AG04449 (cell line): Measurements from ENCODE around the gene COQ5.

Source experiments
- CTCF ChIA-PET: fragments of 350-600 bp; formaldehyde crosslinking; extraction: SDS; loops from one replicate; lab custom pipeline; 2021; ENCODE audit warnings: antibody characterized with exemption; lab: Yijun Ruan, JAX
- POLR2A ChIA-PET: fragments of 400-600, 350-600 bp; formaldehyde crosslinking; extraction: SDS; loops from one replicate; lab custom pipeline; 2020; ENCODE audit warnings: antibody characterized with exemption, inconsistent platforms; lab: Yijun Ruan, JAX
- DNase-seq: peaks from one replicate; pipeline ENCODE4 v3.0.0-alpha.2; 2010; ENCODE audit warnings: low read depth, low spot score
- H3K4me3 ChIP-seq: 2 replicates; pipeline ENCODE4 v1.5.1; 2011; ENCODE audit warnings: low read depth, mild to moderate bottlenecking, control low read depth, low read length
- TF ChIP-seq, protein P1 (sequence below): IDR thresholded peaks from one replicate; pipeline ENCODE4 v1.5.1; 2011; ENCODE audit warnings: mild to moderate bottlenecking, moderate library complexity, low read length, control low read depth, inconsistent platforms; ENCODE audit not compliant: insufficient read depth; ENCODE audit errors: missing control alignments

COQ5 gene

DNA sequence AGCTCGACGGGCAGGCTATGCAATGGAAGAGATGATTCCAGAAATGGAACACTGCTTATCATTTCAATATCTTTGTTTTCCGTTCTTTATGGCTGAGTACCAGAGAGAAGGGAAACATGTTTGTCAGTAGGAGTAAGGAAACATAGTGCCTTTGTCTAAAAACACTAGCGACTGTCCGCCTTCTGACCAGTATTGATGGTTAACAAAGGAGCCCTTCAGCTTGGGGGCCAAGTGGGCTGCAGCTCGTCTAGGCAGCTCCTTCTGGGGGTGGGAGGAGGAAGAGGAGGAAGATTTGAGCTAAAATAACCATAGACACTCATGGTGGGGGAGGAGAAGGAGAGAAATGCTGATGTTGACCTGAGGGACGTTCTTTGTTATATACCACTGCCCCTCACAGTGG is 15.0 kb downstream of the COQ5 start:
- no peak for DNase-seq
- TF ChIP-seq, protein P1, sequence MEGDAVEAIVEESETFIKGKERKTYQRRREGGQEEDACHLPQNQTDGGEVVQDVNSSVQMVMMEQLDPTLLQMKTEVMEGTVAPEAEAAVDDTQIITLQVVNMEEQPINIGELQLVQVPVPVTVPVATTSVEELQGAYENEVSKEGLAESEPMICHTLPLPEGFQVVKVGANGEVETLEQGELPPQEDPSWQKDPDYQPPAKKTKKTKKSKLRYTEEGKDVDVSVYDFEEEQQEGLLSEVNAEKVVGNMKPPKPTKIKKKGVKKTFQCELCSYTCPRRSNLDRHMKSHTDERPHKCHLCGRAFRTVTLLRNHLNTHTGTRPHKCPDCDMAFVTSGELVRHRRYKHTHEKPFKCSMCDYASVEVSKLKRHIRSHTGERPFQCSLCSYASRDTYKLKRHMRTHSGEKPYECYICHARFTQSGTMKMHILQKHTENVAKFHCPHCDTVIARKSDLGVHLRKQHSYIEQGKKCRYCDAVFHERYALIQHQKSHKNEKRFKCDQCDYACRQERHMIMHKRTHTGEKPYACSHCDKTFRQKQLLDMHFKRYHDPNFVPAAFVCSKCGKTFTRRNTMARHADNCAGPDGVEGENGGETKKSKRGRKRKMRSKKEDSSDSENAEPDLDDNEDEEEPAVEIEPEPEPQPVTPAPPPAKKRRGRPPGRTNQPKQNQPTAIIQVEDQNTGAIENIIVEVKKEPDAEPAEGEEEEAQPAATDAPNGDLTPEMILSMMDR: no peak
- ChIA-PET POLR2A (interaction anchor here (1.2 kb wide), 1 partner anchor 18 kb away, joined by 4 read pairs; the partner anchor contains the start of gene DYNLL1), CTCF (interaction anchor here (1.7 kb wide), 1 partner anchor 12 kb away, joined by 3 read pairs; no protein-coding TSS in a partner anchor)
- H3K4me3 ChIP-seq: no peak overlapping the region

DNA sequence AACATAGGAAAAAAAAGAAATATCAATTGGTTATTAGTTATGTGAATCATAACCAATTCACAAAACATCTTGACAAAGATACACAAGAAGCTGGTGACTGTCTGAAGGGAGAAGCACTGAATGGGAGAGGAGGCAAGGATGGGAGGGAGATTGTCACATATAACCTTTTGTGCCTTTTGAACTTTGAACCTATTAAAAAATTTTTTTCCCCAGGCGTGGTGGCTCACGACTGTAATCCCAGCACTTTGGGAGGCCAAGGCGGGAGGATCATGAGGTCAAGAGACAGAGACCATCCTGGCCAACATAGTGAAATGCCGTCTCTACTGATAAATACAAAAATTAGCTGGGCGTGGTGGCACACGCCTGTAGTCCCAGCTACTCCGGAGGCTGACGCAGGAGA is 20.4 kb downstream of the COQ5 start:
- CTCF ChIA-PET: interaction anchor here (1.0 to 1.2 kb wide), 2 partner anchors 39 to 45 kb away, joined by 3 read pairs; no protein-coding TSS in a partner anchor
- H3K4me3 ChIP-seq: no peak overlapping the region
- TF ChIP-seq, protein P1: no peak
- DNase-seq: no peak
- POLR2A ChIA-PET: no interaction called here

- no peak for DNase-seq
- TF ChIP-seq, protein P1: no peak
- CTCF ChIA-PET: interaction anchor here (1.0 to 2.1 kb wide), 3 partner anchors 8 to 35 kb away, joined by 3 to 6 read pairs (median 5); partner anchors contain the start of genes DYNLL1 and SRSF9
- POLR2A ChIA-PET: interaction anchor here (1.0 kb wide), 1 partner anchor 8 kb away, joined by 3 read pairs; no protein-coding TSS in a partner anchor
- no peak overlapping the region for H3K4me3 ChIP-seq
These were observed 24.4 kb downstream of the COQ5 start for GRCh38 chr12:120504587-120504986.

DNA sequence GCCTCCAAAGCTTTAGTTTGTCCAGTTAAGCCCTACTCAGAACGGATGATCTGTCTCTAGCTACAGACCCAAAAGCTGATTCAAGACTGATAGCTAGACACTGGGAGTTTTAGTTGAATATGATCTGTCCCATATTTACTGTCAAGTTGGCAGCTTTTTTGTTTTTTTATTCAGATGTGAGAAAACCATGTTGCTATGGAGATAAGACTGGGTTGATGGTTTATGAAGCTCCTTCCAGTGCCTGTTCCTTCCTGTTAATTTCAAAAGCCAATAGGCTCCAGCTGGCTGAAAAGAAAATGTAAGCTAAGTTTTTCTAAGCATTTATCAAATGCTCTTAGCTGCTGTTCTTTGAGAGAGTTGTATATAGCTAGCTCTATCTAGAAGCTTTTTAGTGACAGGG is 28.4 kb downstream of the COQ5 start:
- ChIA-PET POLR2A (interaction anchor here (0.6 kb wide), 1 partner anchor 9 kb away, joined by 4 read pairs; no protein-coding TSS in a partner anchor), CTCF (interaction anchor here (0.9 to 1.2 kb wide), 2 partner anchors 11 to 31 kb away, joined by 3 read pairs; no protein-coding TSS in a partner anchor)
- no peak overlapping the region for H3K4me3 ChIP-seq
- DNase-seq: no peak
- TF ChIP-seq, protein P1: no peak

GRCh38 chr12:120498870-120499515 is 30.0 kb downstream of the COQ5 start:
- POLR2A ChIA-PET: no interaction called here
- no peak for DNase-seq
- no peak overlapping the region for H3K4me3 ChIP-seq
- CTCF ChIA-PET: interaction anchor here (1.0 to 1.4 kb wide), 2 partner anchors 33 to 196 kb away, joined by 4 to 5 read pairs; partner anchors contain the start of gene SIRT4
- TF ChIP-seq, protein P1: no peak
